WI38 (cell line): ENCODE data around the gene SERAC1.

Source experiments
- H3K4me3 ChIP-seq: 2 replicates; pipeline ENCODE4 v1.5.1; 2011; ENCODE audit warnings: low read depth, mild to moderate bottlenecking, control low read depth, low read length
- TF ChIP-seq, protein P1 (sequence below): IDR thresholded peaks from 2 replicates; pipeline ENCODE4 v1.5.1; 2012; ENCODE audit warnings: low read depth, mild to moderate bottlenecking, control low read depth, low read length

SERAC1 gene

DNA sequence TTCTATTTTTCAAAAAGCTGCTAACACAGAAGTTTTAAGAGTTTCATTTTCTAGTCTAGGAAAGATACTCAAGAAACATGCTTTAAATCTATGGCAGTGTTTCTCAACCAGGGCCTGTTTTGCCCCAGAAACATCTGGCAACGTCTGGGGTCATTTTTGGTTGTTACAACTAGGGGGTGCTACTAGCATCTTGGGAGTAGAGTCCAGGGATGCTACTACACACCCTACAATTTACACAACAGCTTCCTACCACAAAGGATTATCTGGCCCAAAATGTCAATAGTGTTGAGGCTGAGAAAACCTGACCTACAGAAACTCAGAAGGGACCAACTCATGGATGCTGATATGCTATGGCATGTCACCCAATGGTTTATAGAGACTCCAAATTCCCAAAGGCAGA is 24.4 kb downstream of the SERAC1 start:
- TF ChIP-seq, protein P1, sequence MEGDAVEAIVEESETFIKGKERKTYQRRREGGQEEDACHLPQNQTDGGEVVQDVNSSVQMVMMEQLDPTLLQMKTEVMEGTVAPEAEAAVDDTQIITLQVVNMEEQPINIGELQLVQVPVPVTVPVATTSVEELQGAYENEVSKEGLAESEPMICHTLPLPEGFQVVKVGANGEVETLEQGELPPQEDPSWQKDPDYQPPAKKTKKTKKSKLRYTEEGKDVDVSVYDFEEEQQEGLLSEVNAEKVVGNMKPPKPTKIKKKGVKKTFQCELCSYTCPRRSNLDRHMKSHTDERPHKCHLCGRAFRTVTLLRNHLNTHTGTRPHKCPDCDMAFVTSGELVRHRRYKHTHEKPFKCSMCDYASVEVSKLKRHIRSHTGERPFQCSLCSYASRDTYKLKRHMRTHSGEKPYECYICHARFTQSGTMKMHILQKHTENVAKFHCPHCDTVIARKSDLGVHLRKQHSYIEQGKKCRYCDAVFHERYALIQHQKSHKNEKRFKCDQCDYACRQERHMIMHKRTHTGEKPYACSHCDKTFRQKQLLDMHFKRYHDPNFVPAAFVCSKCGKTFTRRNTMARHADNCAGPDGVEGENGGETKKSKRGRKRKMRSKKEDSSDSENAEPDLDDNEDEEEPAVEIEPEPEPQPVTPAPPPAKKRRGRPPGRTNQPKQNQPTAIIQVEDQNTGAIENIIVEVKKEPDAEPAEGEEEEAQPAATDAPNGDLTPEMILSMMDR, result 0 out of 2 replicates have a peak, but pooled peaks have one; percentile 16
- H3K4me3 ChIP-seq, result no peak overlapping the region

DNA sequence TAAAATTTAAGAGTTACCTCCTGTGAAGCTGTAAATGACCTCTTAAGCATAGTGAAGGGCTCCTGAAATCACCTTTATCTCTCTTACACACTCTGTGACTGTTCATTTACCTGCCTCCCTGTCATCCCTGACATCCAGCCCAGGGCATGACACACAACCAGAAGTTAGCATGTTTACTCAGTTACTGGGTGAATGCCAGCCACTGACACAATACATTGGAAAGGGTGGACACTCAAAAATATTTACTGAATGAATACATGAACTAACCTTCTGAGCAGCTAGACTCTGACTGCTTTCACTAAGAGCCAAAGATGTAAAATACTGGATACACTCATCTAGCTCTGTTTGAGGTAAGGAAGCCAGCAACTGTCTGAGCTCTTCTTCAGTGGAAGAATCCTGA is 25.3 kb downstream of the SERAC1 start:
- no peak overlapping the region for H3K4me3 ChIP-seq
- TF ChIP-seq, protein P1, result no peak

DNA sequence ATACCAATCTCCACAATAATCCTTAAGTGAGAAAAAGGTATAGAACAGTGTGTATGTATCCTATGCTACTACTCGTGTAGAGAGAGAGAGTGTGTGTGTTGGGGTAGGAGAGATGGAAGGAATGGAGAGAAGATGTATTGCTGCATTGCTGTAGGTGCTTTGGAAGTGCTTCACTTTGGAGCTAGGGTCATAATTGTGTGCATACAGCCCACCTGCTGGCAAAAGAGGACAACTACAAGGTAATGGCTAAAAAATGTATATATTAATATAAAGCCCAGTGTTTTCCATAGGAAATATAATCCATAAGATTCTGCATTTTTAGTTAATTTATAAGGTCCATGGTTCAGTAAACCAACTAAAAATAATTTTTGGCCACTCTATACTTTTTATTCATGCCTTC is 36.1 kb downstream of the SERAC1 start:
- TF ChIP-seq, protein P1, result peak; percentile 43

DNA sequence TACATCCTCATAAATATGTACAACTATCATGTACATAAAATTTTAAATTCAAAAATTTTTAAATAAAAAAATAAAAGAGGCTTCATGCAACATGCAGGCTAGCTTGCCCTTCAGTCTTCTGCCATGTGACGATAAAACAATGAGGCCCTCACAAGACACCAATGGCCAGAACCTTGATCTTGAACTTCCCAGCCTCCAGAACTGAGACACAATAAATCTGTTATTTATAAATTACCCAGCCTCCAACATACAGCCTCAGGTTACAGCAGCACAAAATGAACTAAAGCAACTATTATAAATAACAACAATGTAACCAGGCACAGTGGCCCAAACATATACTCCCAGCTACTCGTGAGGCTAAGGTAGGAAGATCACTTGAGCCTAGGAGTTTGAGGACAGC is 42.8 kb downstream of the SERAC1 start:
- TF ChIP-seq, protein P1, result no peak
- H3K4me3 ChIP-seq, result no peak overlapping the region

More for the DNA sequence above, 36.1 kb downstream of the SERAC1 start:
- no peak overlapping the region for H3K4me3 ChIP-seq

DNA sequence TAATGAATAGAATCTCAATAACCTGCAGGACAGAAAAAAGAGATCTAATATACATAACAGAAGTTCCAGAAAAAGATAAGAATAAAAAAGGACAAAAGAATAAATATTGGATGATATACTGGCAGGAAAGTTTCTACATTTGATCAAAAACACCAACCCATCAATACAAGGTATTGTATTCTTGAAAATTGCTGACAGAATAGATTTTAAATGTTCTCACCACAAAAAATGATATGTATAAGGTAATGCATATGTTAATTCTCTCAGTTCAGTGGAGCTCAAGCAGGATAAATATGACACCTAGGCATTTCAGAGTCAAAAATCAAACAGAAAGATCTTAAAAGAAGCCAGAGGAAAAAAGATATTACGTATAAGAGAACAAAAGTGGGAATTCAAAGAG is 43.8 kb downstream of the SERAC1 start:
- TF ChIP-seq, protein P1, result no peak
- no peak overlapping the region for H3K4me3 ChIP-seq

DNA sequence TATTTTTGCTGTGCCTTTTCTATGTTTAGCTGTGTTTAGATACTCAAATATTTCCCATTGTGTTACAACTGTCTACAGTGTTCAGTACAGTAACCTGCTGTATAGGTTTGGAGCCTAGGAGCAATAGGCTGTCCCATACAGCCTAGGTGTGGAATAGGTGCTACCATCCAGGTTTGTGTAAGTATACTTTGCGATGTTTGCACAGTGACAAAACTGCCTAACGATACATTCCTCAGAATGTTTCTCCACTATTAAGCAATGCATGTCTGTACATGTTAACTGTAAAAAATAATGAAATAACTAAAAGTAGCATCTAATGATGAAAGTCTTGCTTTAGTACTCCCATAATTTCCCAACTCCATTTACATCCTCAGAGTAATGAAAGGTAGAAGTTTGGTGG is 46.0 kb downstream of the SERAC1 start:
- no peak overlapping the region for H3K4me3 ChIP-seq
- TF ChIP-seq, protein P1, result no peak

DNA sequence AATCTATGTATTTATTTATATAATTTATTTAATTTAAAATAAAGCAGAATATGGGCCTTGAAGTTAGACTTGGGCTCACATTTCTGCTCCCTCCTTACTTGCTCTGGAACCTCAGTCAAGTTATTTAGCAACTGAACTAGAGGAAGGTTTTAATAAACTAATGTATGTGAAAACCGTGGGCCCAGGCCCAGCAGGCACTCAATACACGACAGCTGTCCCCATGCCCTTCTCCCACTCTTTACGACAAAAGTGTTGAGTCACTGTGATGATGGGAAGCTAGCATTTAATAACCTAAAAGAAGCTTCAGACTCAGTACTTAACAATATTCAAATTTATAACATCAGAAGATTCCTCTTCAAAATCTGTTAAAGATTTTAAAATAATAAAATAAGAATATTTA is 46.7 kb downstream of the SERAC1 start:
- TF ChIP-seq, protein P1, result no peak
- no peak overlapping the region for H3K4me3 ChIP-seq
